GM12891 (cell line): ENCODE data around the gene POU2F1.

Experiments used
- DNase-seq: peaks from one replicate; pipeline ENCODE4 v3.0.0; 2011; ENCODE audit warnings: low spot score; ENCODE audit not compliant: insufficient read length
- FAIRE-seq: peaks from 2 replicates; lab custom pipeline; 2011; peaks lifted over from hg19 to GRCh38; lab: Jason Lieb, UNC
- PAX5 ChIP-seq: IDR thresholded peaks from 2 replicates; pipeline ENCODE4 v1.6.1; 2011; ENCODE audit warnings: low read length, moderate library complexity, mild to moderate bottlenecking; ENCODE audit not compliant: insufficient read depth, severe bottlenecking
- POLR2A ChIP-seq: IDR thresholded peaks from 2 replicates; pipeline ENCODE4 v1.6.1; 2011; ENCODE audit warnings: low read depth, low read length, control low read depth
- POLR2AphosphoS5 ChIP-seq: IDR thresholded peaks from 2 replicates; pipeline ENCODE4 v1.6.1; 2011; ENCODE audit warnings: low read depth, low read length, control low read depth
- POU2F2 ChIP-seq: IDR thresholded peaks from 2 replicates; pipeline ENCODE4 v1.6.1; 2011; ENCODE audit warnings: low read depth, mild to moderate bottlenecking, control low read depth, low read length, moderate library complexity
- SPI1 ChIP-seq: IDR thresholded peaks from 2 replicates; pipeline ENCODE4 v1.6.1; 2011; ENCODE audit warnings: low read depth, low read length, control low read depth
- TAF1 ChIP-seq: IDR thresholded peaks from 2 replicates; pipeline ENCODE4 v1.6.1; 2011; ENCODE audit warnings: low read depth, low read length, control low read depth

POU2F1 gene

DNA sequence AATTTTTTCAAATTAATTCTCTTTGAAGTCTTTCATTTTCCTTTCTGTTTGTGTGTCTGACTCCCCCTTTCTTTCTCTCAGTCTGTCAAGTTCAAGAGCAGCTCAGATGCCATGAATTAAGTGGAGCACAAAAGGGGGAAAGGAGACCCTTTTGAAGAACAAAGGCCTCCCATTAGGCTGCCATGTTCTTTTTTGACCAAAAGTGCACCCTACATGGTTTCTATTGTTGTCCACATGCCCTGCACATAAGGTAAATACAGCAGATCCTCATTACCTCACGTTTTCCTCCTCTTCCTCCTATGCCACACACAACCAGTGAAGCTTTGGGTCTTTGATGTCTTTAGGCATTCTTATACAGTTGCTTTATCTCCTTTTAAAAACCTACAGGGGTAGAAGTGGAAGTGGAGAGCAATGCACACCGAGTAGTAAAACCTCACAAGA lies 47.7 kb downstream of the POU2F1 start:
- no peak for FAIRE-seq

DNA sequence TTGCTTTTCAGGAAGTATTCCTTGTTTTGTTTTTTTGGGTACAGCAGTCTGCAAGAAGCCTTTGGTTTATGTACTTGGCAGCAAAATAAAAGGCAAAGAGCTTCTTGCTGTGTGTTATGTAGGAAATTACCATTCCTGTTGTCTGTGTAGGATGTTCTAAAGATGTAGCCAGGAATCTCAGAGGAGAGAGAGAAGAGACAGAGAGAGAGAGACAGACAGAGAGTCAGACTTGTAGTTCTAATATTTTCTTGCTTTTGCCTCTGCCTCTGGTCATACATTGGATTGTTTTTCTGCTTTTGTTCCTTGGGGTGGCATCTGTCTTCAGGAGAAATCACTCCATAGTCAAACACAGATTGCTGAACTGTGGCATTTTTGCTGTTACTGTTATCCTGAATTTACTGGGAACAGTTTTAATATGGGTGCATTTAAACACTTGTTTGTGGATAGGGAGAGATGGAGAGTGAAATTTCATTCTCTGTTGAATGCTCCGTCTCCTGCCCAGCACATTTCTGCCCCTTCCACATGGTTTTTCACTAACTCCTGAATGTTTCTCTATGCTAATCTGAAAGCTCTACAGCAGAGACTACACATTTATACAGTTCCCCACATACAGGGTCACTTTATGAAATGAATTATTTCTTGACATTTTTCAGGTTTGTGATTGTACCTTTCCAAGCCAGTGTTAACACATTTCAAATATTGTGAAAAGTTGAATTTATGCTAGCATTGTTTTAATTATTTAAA lies 49.8 kb downstream of the POU2F1 start:
- no peak for DNase-seq
- TF ChIP-seq POLR2A (no peak), SPI1 (no peak)
- FAIRE-seq = peak; percentile 70

More for the DNA sequence above, 47.7 kb downstream of the POU2F1 start:
- TF ChIP-seq TAF1 = no peak
- no peak for TF ChIP-seq POLR2AphosphoS5
- TF ChIP-seq POLR2A = no peak
- no peak for TF ChIP-seq SPI1
- TF ChIP-seq POU2F2 = no peak
- TF ChIP-seq PAX5 = no peak
- DNase-seq = no peak

- FAIRE-seq (no peak), DNase-seq (no peak)
- no peak for TF ChIP-seq TAF1
- TF ChIP-seq PAX5 = no peak
- TF ChIP-seq POLR2AphosphoS5 = no peak
- TF ChIP-seq POLR2A = no peak
- no peak for TF ChIP-seq POU2F2
- no peak for TF ChIP-seq SPI1
These were observed 51.8 kb downstream of the POU2F1 start for GRCh38 chr1:167272369-167272957.

DNA sequence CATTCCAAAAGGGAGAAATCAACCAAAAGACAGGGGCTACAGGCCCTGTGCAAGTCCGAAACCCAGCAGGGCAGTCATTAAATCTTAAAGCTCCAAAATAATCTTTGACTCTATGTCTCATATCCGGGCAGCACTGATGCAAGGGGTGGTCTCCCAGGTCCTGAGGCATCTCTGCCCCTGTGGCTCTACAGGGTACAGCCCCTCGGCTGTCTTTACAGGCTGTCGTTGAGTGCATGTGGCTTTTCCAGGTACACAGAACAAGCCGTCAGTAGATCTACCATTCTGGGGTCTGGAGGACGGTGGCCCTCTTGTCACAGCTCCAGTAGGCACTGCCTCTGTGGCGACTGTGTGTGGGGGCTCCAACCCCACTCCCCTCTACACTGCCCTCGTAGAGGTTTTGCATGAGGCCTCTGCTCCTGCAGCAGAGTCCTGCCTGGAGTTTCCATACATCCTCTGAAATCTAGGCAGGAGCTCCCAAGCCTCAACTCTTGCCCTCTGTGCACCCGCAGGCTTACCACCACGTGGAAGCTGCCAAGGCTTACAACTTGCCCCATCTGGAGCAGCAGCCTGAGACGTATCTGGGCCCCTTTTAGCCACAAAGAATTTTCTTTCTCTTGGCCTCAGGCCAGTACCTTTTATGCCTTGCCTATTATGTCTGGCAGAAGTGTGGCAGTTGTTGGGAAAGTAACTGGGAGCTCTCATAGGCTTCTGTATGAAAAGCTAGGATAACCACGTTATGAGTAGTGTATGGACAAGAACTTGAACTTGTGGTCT lies 52.5 kb downstream of the POU2F1 start:
- FAIRE-seq (no peak), DNase-seq (no peak)
- TF ChIP-seq PAX5 (no peak), POLR2A (no peak), POU2F2 (no peak), SPI1 (no peak), TAF1 (no peak), POLR2AphosphoS5 (no peak)

DNA sequence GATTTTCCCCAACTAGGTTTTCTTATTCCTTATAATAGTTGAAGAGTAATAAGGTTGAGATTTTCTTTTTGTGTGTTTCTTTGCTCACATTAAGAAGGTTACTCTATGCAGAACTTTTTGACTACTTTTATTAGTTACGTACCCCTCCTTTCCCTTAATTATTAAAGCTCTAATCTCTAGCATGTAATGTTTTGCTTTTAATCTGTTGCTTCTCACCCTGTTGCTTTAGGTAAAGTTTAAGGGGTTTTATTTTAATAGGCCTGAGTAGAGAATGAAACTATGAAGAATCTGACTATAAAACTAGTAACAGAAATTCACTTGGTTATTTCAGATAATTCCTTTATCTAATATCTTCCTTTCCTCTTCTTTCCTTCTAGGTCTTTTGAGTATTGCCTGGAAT lies 53.4 kb downstream of the POU2F1 start:
- no peak for FAIRE-seq
- TF ChIP-seq PAX5 = no peak
- TF ChIP-seq SPI1 = no peak
- no peak for TF ChIP-seq TAF1
- TF ChIP-seq POLR2A = no peak
- no peak for TF ChIP-seq POU2F2
- TF ChIP-seq POLR2AphosphoS5 = no peak

GRCh38 chr1:167276969-167277368 lies 56.3 kb downstream of the POU2F1 start:
- FAIRE-seq = peak; percentile 31
- TF ChIP-seq POLR2A (no peak), SPI1 (peak; percentile 65)

More for the DNA sequence above, 53.4 kb downstream of the POU2F1 start:
- no peak for DNase-seq

DNA sequence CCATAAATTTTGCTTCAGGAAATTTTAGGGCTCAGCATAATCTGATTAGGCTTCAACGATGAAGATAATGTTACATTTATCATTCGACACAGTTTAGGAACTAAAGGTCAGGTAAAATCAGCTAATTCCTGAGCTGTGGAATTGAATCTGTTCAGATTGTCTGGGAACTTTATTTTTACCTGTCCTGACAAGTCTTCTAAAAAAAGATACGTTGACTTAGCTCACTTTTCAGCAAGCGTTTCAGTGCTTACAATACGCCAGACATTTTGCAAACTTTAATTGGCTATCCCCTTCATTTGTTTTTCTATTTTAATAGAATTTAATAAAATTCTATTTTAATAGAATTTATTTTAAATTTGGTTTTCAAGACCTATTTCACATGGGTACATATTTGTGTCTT lies 57.8 kb downstream of the POU2F1 start:
- FAIRE-seq = no peak
- no peak for DNase-seq

More at GRCh38 chr1:167276969-167277368, 56.3 kb downstream of the POU2F1 start:
- DNase-seq = no peak

GRCh38 chr1:167280912-167281311 lies 60.2 kb downstream of the POU2F1 start:
- FAIRE-seq (no peak), DNase-seq (no peak)
- no peak for TF ChIP-seq SPI1
- TF ChIP-seq POU2F2 = no peak
- no peak for TF ChIP-seq TAF1
- no peak for TF ChIP-seq POLR2AphosphoS5
- no peak for TF ChIP-seq PAX5
- no peak for TF ChIP-seq POLR2A

More for the DNA sequence above, 57.8 kb downstream of the POU2F1 start:
- TF ChIP-seq POLR2A = no peak

DNA sequence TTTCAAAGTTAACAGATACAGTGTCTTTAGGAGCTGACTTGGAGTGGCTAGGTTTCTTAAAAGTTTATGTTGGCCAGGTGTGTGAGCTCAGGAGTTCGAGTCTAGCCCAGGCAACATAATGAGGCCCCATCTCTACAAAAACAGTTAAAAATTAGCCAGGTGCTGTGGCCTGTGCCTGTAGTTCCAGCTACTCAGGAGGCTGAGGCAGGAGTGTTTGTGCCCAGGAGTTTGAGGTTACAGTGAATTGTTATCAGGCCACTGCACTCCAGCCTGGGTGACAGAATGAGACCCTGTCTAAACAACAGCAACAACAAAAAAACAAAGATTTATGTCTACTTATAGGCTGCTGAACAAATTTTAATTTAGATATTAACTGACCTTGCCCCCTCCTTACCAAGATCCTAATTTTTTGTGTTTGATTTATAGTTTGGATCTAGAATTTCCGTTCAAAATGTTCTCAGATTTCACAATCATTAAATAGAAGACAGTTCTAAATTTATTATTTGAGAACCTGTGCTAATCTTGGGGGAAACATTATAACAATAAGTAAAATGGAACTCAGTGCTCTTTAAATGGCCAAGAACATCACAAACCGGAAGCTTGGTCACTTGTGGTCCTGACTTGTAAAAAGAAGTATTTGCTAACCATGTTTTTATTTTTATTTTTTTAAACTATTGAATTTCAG lies 67.8 kb downstream of the POU2F1 start:
- no peak for DNase-seq
- FAIRE-seq = no peak
- TF ChIP-seq TAF1 (no peak), POLR2AphosphoS5 (no peak), SPI1 (no peak), POLR2A (no peak)

- DNase-seq = no peak
- FAIRE-seq = no peak
- TF ChIP-seq POU2F2 = no peak
- TF ChIP-seq POLR2A = no peak
- TF ChIP-seq POLR2AphosphoS5 = no peak
- no peak for TF ChIP-seq SPI1
- no peak for TF ChIP-seq PAX5
- no peak for TF ChIP-seq TAF1
These were observed 68.4 kb downstream of the POU2F1 start for GRCh38 chr1:167289075-167289442.
